ENCODE results near the gene ATP2B3. TPM values are rescaled to one million over a fixed set of nuclear protein-coding genes. Genes with fewer than 3 reads are reported as not detected.
A peak's percentile ranks its signal among the peaks of the same experiment; 100 is the strongest.

Gene ATP2B3
- total RNA-seq, 1 experiment from 2014 or later, result not detected

DNA sequence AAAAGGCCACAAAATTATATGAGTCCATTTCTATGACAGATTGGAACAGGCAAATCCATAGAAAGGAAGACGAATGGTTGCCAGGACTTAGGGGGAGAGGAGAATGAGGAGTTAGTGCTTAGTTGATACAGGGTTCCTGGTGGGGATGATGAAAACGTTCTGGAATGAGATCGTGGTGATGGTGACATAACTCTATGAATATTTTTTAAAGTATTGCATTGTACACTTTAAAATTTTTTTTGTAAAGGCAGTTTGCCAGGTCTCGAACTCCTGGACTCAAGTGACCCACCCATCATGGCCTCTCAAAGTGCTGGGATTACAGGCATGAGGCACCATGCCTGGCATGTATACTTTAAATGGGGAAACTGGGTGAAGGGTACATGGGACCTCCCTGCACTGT, 91.4 kb downstream of the ATP2B3 start:
- peaks cover 7% of the 10 kb centered on the region for H3K27me3 Mint-ChIP-seq (ENCODE audit: insufficient read depth, unreplicated experiment)
- intact Hi-C loops (cut with micrococcal nuclease), result no loop called here
- H3K27ac Mint-ChIP-seq (ENCODE audit: low read depth, unreplicated experiment), result no peak overlapping the region
- POLR2A ChIA-PET, result interaction anchor here (0.7 to 1.3 kb wide), 3 partner anchors 9 to 646 kb away, joined by 3 to 6 read pairs (median 3); partner anchors contain the start of genes IDH3G and SSR4
- H3K36me3 Mint-ChIP-seq (ENCODE audit: insufficient read depth, unreplicated experiment), result no peaks in the 10 kb centered on the region
- TF ChIP-seq, protein P1, sequence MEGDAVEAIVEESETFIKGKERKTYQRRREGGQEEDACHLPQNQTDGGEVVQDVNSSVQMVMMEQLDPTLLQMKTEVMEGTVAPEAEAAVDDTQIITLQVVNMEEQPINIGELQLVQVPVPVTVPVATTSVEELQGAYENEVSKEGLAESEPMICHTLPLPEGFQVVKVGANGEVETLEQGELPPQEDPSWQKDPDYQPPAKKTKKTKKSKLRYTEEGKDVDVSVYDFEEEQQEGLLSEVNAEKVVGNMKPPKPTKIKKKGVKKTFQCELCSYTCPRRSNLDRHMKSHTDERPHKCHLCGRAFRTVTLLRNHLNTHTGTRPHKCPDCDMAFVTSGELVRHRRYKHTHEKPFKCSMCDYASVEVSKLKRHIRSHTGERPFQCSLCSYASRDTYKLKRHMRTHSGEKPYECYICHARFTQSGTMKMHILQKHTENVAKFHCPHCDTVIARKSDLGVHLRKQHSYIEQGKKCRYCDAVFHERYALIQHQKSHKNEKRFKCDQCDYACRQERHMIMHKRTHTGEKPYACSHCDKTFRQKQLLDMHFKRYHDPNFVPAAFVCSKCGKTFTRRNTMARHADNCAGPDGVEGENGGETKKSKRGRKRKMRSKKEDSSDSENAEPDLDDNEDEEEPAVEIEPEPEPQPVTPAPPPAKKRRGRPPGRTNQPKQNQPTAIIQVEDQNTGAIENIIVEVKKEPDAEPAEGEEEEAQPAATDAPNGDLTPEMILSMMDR (IDR thresholded peaks at IDR 0.05; ENCODE audit: unreplicated experiment), result no peak
- no peaks in the 10 kb centered on the region for H3K4me1 Mint-ChIP-seq (ENCODE audit: insufficient read depth, unreplicated experiment)
- BruUV-seq (replicated peaks), result no TSS peak
- peaks cover 6% of the 10 kb centered on the region for H3K9me3 Mint-ChIP-seq (ENCODE audit: unreplicated experiment)
- H3K4me3 Mint-ChIP-seq (ENCODE audit: unreplicated experiment), result no peak overlapping the region
- CTCF ChIA-PET, result interaction anchor here (0.6 to 5.5 kb wide), 14 partner anchors 9 to 665 kb away, joined by 3 to 45 read pairs (median 4); partner anchors contain the start of genes CCNQ and SLC6A8
- no peak for DNase-seq (ENCODE audit: unreplicated experiment)

DNA sequence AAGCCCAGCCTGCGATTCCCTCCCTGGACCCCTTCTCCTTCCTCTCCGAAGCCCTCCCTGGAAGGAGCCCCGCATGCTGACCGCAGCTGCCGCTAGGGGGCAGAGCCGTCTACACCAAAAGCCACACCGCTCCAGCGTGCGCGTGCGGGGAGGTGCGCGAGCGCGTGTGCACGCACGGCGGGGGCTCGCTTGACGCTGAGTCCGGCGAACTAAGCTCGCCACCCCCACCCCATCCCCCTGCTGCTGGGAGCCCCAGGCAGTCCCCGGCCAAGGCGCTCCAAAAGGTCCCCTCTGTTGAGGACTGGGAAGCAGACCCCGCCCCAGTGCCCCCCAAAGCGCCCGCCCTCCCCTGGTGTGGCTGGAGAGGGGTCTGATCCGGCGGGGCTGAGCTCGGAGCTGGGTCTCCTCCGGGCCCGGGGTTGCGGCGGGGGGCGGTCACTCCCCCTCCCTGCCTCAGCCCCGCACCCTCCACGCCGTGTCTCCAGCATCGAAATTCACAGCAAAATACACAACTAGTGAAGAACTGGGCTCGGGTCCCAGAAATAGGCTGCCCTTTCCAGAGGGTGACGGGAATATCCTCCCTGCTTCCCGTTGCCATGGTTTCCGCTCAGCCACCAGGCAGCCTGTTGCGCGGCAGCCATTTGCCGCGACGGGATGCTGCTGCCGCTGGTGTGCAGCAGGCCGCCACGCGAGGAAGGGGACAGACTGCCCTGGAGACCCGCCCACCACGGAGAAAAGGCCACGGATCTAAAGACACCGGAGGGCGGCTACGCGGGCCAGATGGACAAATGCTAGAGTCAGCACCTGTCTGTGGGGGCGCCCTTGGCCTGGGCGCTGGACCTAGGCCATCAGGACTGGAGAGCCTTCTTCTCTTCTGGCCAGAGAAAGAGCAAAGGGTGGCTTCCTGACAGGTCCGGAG, 92.7 kb downstream of the ATP2B3 start:
- TF ChIP-seq, protein P1 (IDR thresholded peaks at IDR 0.05; ENCODE audit: unreplicated experiment), result peak; percentile 67
- DNase-seq (ENCODE audit: unreplicated experiment), result peak; percentile 61
- peaks cover 7% of the 10 kb centered on the region for H3K9me3 Mint-ChIP-seq (ENCODE audit: unreplicated experiment)
- H3K4me3 Mint-ChIP-seq (ENCODE audit: unreplicated experiment), result peak overlapping the region; percentile 10
- no peaks in the 10 kb centered on the region for H3K4me1 Mint-ChIP-seq (ENCODE audit: insufficient read depth, unreplicated experiment)
- intact Hi-C loops (cut with micrococcal nuclease), result no loop called here
- H3K36me3 Mint-ChIP-seq (ENCODE audit: insufficient read depth, unreplicated experiment), result no peaks in the 10 kb centered on the region
- BruUV-seq (replicated peaks), result no TSS peak
- POLR2A ChIA-PET, result interaction anchor here (0.8 to 1.3 kb wide), 4 partner anchors 10 to 184 kb away, joined by 3 to 6 read pairs (median 3); partner anchors contain the start of genes CCNQ, IDH3G and SSR4
- CTCF ChIA-PET, result interaction anchor here (0.6 to 5.5 kb wide), 12 partner anchors 8 to 667 kb away, joined by 3 to 45 read pairs (median 6); partner anchors contain the start of gene CCNQ
- no peak overlapping the region for H3K27ac Mint-ChIP-seq (ENCODE audit: low read depth, unreplicated experiment)
- peaks cover 21% of the 10 kb centered on the region for H3K27me3 Mint-ChIP-seq (ENCODE audit: insufficient read depth, unreplicated experiment)

DNA sequence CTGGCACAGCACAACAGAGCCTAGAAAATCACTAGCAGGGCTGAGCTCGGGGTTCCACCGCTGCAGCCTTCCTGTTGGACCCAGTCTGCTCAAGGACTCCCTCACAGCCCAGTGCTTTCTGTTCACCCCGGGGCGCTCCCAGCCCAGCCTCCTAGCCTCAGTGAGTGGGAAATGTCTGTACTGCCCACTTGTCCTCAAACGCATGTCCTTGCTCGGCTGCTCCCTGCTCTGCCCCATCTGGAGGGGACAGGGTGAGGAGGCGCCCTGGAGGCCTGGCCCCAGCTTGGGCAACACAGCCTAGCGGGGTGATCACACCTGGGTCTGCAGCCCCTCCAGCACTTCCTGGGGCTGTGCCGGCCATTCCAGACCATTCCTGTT, 93.4 kb downstream of the ATP2B3 start:
- no TSS peak for BruUV-seq (replicated peaks)
- POLR2A ChIA-PET, result interaction anchor here (1.0 kb wide), 1 partner anchor 12 kb away, joined by 3 read pairs; the partner anchor contains the start of gene CCNQ
- peaks cover 28% of the 10 kb centered on the region for H3K27me3 Mint-ChIP-seq (ENCODE audit: insufficient read depth, unreplicated experiment)
- peak overlapping the region; percentile 10 for H3K4me3 Mint-ChIP-seq (ENCODE audit: unreplicated experiment)
- H3K36me3 Mint-ChIP-seq (ENCODE audit: insufficient read depth, unreplicated experiment), result no peaks in the 10 kb centered on the region
- H3K4me1 Mint-ChIP-seq (ENCODE audit: insufficient read depth, unreplicated experiment), result no peaks in the 10 kb centered on the region
- CTCF ChIA-PET, result interaction anchor here (0.6 to 5.5 kb wide), 2 partner anchors 9 to 58 kb away, joined by 3 to 45 read pairs; no protein-coding TSS in a partner anchor
- no peak overlapping the region for H3K27ac Mint-ChIP-seq (ENCODE audit: low read depth, unreplicated experiment)
- DNase-seq (ENCODE audit: unreplicated experiment), result no peak
- TF ChIP-seq, protein P1 (IDR thresholded peaks at IDR 0.05; ENCODE audit: unreplicated experiment), result no peak
- intact Hi-C loops (cut with micrococcal nuclease), result no loop called here
- H3K9me3 Mint-ChIP-seq (ENCODE audit: unreplicated experiment), result peaks cover 7% of the 10 kb centered on the region
